ENCODE results near the gene DPP9.
A peak's percentile ranks its signal among the peaks of the same experiment; 100 is the strongest.

DPP9 gene

GRCh38 chr19:4707956-4708650 lies 15.5 kb downstream of the DPP9 start:
- DNase-seq = no peak

DNA sequence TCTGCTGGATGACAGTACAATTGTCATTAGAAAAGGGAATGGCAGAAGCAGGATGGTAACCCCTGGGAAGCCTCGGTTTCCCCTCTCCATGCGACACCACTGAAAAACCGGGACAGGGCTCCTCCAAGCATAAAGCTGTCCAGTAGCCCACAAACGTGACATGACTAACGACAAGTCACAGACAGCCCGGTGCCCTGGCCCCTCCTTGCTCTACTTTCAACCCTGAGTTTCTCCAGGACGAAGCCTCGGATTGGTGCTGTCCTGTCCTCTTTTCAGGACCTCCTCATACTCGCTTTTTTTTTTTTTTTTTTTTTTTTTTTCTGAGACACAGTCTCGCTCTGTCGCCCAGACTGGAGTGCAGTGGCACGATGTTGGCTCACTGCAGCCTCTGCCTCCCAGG lies 16.3 kb downstream of the DPP9 start:
- DNase-seq = no peak

GRCh38 chr19:4705413-4706131 lies 18.1 kb downstream of the DPP9 start:
- DNase-seq = no peak

DNA sequence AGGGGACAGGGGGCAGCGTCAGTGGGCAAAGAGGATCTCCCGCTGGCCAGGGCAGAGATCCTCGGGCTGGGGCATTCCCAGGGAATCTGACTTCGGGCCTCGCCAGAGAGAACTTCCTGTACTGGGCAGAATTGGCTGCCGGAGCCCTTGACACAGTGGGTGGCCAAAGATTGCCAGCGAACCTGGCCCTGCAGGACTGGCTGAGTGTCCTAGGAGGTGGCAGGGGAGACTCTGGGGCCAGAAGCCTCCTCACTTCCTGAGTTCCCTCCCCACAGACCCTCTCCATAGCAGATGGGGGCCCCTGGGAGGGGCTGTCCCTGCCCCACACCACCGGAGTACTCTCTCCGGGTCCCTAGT lies 19.3 kb downstream of the DPP9 start:
- DNase-seq = no peak

DNA sequence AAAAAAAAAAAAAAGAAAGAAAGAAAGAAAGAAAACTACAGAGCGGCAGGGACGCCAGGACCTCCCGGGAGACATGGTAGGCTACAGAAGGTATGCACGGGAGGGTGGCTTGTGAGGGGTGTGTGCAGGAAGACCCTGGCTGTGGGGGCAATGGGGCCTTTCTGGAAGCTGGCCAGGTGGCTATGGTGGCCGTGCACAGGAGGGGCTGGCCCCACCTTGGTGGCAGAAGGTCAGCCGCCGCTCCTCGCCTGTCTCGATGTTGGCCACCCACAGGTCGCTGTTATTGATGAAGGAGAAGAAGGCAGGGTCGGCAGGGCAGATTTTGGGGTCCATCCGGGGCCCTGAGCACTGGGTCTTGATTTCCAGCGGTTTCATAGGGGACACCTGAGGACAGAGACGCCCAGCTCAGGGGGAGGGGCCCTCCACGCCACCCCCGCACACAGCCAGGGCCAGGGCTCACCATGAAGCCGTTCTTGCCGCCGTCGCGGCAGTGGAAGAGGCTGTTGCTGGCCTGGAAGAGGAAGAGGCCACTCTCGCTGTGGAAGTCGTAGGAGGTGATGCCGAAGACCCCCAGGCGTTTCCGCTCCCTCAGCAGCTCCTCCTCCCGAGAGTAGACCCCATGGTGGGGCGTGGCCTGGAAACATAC lies 19.8 kb downstream of the DPP9 start:
- DNase-seq = no peak

DNA sequence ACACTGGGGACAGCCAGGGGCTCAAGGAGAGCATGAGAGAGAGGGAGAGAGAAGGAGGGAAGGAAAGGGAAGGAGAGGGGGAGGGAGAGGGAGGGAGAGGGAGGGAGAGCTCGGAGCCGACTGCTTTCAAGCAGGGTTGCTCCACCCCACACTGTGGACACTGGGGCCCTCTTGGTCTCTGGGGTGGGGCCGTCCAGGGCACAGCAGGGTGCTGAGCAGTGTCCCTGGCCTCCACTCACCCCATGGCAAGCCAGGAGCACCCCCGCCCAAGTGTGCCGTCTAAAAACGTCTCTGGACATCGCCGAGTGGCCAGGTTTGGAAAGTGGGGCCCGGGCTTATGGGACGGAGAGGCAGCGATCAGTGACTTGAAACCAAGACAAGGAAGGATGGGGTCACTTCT lies 20.9 kb downstream of the DPP9 start:
- DNase-seq = no peak

- no peak for DNase-seq
Observed at GRCh38 chr19:4701557-4701956, 22.1 kb downstream of the DPP9 start.

DNA sequence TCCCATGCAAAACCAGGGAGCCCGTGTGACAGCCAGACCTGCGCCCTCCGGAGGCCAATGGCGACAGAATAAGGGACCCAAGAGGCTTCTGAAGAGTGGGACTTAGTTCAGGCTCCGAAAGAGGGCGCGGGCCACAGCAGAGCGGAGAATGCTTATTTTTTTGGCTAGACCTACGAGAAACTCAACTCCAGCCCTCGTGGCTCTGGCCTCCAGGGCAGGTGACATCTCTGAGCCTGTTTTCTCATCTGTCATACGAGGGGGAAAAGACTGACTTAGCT lies 23.0 kb downstream of the DPP9 start:
- DNase-seq = no peak

GRCh38 chr19:4699826-4700692 lies 23.6 kb downstream of the DPP9 start:
- no peak for DNase-seq

GRCh38 chr19:4697304-4697703 lies 26.3 kb downstream of the DPP9 start:
- no peak for DNase-seq

DNA sequence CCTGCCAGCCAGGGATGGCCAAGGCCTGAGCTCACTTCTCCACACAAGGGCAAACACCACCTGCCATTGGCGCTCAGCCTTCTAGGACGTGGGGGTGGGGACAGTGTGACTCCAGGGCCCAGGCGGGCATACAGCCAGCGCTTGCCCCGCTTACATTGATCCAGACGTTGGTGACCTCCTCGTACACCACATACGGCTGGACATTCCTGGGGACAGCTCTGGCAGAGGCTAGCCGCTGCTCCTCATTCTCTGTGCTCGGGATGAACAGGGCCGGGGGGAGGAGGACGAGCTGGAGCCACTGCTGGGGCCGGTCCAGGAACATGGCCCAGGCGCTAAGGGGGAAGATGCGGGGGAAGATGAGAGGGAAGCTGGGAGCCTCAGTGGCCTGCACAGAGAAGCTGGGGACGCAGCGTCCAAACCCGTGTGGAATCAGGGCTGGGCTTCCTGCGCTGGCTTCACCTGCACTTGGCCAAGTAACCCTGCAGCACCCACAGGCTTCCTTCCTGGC lies 28.4 kb downstream of the DPP9 start:
- peak; percentile 62 for DNase-seq

DNA sequence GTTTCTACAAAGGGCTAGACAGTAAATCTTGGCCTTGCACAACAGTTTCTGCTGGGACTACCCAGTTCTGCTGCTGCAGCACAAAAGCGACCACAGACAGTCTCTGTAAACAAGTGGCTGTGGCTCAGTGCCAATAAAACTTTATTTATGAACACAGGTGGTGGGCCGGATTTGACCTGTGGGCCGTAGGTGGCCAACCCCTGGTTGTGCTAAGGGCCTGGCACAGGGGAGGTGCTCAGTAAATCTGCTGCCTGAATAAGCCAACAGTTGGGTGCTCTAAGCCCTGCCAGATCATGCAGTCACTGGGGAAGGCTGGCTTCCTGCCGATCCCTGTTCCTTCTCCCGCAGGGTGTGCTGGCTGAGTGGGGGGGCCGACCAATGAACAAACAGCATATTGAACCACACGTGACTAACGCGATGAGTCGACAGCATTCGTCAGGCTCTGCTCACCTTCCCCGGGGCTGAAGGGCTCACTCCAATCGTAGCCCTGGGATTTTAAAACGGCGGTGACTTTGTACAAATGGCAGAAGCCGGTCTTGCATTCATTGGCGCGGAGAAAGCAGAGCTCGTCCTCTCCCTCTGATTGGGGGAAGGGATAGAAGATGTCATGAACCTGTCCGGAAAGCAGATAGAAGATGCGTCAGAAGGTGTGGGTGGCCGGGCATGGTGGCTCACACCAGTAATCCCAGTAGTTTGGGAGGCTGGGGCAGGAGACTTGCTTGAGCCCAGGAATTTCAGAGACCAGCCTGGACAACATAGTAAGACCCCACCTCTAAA lies 29.2 kb downstream of the DPP9 start:
- DNase-seq = no peak

DNA sequence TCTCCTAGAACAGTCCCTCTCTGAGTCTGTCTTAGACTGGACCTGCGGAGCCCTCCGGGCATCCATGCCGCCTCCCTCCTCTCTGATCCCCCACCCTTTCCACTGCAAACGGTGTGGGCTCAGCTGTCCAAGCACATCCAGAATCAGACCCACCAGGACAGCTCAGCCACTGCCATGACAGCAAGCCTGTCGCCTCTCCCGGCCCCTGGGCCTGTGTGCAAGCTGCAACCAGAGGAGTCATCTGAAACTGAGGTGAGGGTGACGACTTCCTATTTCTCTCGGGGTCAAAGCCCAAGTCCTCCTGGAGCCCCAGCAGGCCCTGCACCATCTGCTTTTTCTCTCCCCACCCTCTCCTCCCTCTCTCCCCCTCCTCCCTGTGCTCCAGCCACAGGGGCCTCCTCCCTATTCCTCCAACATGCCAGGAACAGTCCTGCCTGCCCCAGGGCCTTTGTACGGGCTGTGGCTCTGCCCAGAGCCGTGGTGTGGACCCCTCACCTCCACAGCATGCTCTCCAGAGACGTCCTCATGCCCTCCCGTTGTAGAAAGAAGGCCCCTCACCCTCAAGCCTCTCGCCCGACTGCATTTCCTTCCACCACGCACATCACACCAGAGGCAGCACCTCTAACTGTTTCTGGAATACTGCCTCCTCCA lies 30.0 kb downstream of the DPP9 start:
- no peak for DNase-seq

DNA sequence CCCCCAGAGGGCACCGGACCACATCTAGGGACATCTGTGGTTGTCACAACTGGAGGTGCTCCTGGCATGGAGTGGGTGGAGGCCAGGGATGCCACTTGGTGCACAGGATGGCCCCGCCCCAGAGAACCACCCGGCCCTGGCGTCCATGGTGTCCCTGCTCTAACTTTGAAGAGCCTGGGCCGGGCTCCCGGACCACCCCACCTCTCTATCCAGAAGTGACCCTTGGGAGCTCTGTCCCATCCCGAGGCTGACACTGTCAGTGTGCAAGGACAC lies 30.6 kb downstream of the DPP9 start:
- no peak for DNase-seq

- DNase-seq = no peak
Observed at GRCh38 chr19:4692251-4693077, 31.2 kb downstream of the DPP9 start.

- no peak for DNase-seq
Observed at GRCh38 chr19:4691373-4691772, 32.3 kb downstream of the DPP9 start.

DNA sequence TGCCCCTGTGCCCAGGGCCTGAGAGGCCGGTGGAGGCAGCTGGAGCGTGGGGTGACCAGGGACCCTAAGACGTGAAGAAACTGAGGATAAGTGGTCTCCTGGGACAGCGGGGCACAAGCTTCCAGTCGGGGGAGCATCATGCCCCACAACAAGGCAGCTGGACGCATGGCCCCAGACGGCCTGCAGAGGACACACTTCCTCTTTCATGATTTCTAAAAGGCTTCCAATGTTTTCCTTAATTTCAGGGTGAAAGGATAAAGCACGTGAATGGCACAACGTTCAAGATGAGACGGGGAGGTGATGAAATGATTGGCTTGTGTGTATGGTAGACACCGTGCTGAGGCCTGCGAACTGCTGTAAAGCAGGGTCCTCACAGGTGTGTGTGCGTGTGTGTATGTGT lies 33.3 kb downstream of the DPP9 start:
- no peak for DNase-seq

DNA sequence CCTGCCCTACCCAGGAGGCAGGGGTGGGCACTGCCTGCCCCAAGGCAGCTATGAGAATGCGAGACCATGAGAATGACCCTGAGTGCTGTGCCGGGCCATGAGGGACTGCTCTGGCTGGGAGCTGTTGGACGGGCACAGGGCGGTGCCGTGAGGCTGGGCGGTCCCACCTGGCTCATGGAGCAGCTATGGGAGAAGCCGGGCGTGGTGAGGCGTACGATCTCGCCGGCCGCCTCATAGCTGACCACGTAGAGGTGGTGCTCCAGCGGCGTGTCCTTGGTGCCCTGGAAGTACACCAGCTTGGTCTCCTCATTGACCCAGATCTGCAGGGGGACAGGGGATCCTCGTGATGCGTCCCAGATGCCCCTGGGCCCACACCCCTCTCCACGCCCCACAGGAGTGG lies 34.2 kb downstream of the DPP9 start:
- no peak for DNase-seq

GRCh38 chr19:4688587-4688986 lies 35.1 kb downstream of the DPP9 start:
- DNase-seq = no peak

DNA sequence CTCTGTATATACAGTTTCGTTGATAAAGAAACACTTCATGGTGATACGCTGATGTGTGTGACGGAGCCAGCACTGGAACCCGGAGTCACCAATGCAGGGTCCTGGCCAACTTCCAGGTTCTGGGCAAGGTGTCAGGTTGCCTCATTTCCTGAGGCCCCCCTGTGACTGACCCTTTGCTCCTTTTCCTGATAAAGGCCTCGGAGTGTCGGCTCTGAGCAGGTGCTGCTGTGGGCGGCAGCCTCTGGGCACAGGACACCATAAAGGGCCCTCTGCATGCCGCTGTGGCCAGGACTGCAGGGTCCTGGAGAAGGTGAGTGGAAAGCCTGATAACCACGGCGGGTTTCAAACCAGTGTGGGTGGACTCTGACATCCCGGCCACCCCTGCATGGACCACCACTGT lies 36.2 kb downstream of the DPP9 start:
- no peak for DNase-seq

- no peak for DNase-seq
Observed at GRCh38 chr19:4686700-4687099, 36.9 kb downstream of the DPP9 start.

Data from femur (tissue), 1 donor.